ENCODE results near the gene CACNG4. TPM values are rescaled to one million over a fixed set of nuclear protein-coding genes. Genes with fewer than 3 reads are reported as not detected.

Gene CACNG4
- total and polyA plus RNA-seq, 2 donors from 2014 or later: 0.26 to 0.31 TPM

- DNase-seq (peak in 1 of 5 donors; percentile 41), FAIRE-seq (no peak)
- Histone ChIP-seq H3K27ac (ENCODE audit: low read depth in 2 of 2, low read length in 2 of 2) (no peak overlapping the region), H3K36me3 (ENCODE audit: control insufficient read depth in 2 of 3, insufficient read depth in 3 of 3, low read length in 3 of 3) (no peaks in the 10 kb centered on the region), H3K4me3 (ENCODE audit: low read length in 3 of 3) (no peak overlapping the region), H3K4me1 (ENCODE audit: control insufficient read depth in 2 of 3, insufficient read depth in 2 of 3, low read depth in 1 of 3, low read length in 3 of 3) (peaks cover 0 to 2% (median 0%) of the 10 kb centered on the region in 3 donors), H3K27me3 (ENCODE audit: control insufficient read depth, insufficient read depth, low read length) (no peaks in the 10 kb centered on the region), H3K9me3 (ENCODE audit: control insufficient read depth in 2 of 3, insufficient read depth in 1 of 3, low read length in 3 of 3) (no peaks in the 10 kb centered on the region), H3K9ac (ENCODE audit: low read length in 3 of 3) (no peak overlapping the region)
- TF ChIP-seq CTCF (IDR thresholded peaks at IDR 0.05; ENCODE audit: borderline replicate concordance, extremely low read depth, insufficient read depth): no peak
- intact Hi-C loops (cut with DNase I): no loop called here
Measured at GRCh38 chr17:66948061-66948750, 16.3 kb upstream of the CACNG4 start.

- FAIRE-seq (no peak), DNase-seq (peak in 2 of 5 donors; percentile 3 to 74)
- no peaks in the 10 kb centered on the region for H3K9me3 ChIP-seq (ENCODE audit: control insufficient read depth in 2 of 3, insufficient read depth in 1 of 3, low read length in 3 of 3)
- H3K27ac ChIP-seq (ENCODE audit: low read depth in 2 of 2, low read length in 2 of 2): no peak overlapping the region
- no peaks in the 10 kb centered on the region for H3K36me3 ChIP-seq (ENCODE audit: control insufficient read depth in 2 of 3, insufficient read depth in 3 of 3, low read length in 3 of 3)
- intact Hi-C loops (cut with DNase I): no loop called here
- H3K27me3 ChIP-seq (ENCODE audit: control insufficient read depth, insufficient read depth, low read length): no peaks in the 10 kb centered on the region
- no peak for TF ChIP-seq CTCF (IDR thresholded peaks at IDR 0.05; ENCODE audit: borderline replicate concordance, extremely low read depth, insufficient read depth)
- peaks cover 0 to 2% (median 0%) of the 10 kb centered on the region in 3 donors for H3K4me1 ChIP-seq (ENCODE audit: control insufficient read depth in 2 of 3, insufficient read depth in 2 of 3, low read depth in 1 of 3, low read length in 3 of 3)
- no peak overlapping the region for H3K4me3 ChIP-seq (ENCODE audit: low read length in 3 of 3)
- no peak overlapping the region for H3K9ac ChIP-seq (ENCODE audit: low read length in 3 of 3)
Measured at GRCh38 chr17:66949501-66949900, 15.0 kb upstream of the CACNG4 start.

GRCh38 chr17:66950325-66950724 lies 14.2 kb upstream of the CACNG4 start:
- Histone ChIP-seq H3K9ac (ENCODE audit: low read length in 3 of 3) (no peak overlapping the region), H3K4me1 (ENCODE audit: control insufficient read depth in 2 of 3, insufficient read depth in 2 of 3, low read depth in 1 of 3, low read length in 3 of 3) (peaks cover 0 to 2% (median 0%) of the 10 kb centered on the region in 3 donors), H3K27me3 (ENCODE audit: control insufficient read depth, insufficient read depth, low read length) (no peaks in the 10 kb centered on the region), H3K36me3 (ENCODE audit: control insufficient read depth in 2 of 3, insufficient read depth in 3 of 3, low read length in 3 of 3) (no peaks in the 10 kb centered on the region), H3K9me3 (ENCODE audit: control insufficient read depth in 2 of 3, insufficient read depth in 1 of 3, low read length in 3 of 3) (no peaks in the 10 kb centered on the region), H3K4me3 (ENCODE audit: low read length in 3 of 3) (no peak overlapping the region), H3K27ac (ENCODE audit: low read depth in 2 of 2, low read length in 2 of 2) (no peak overlapping the region)
- no peak for TF ChIP-seq CTCF (IDR thresholded peaks at IDR 0.05; ENCODE audit: borderline replicate concordance, extremely low read depth, insufficient read depth)
- no peak for FAIRE-seq
- intact Hi-C loops (cut with DNase I): no loop called here
- DNase-seq: no peak
